NCI-H1694 treated with DMSO at 0.1 percent for 48 hours (cell line): ENCODE data around the gene NAIF1.
"Not testable (repeated sequence)": the region's sequence is repeated elsewhere in the genome, so short reads cannot be mapped to it uniquely, and the experiment has no call there.

Source experiments
- DNase-seq: peaks from one replicate; lab custom pipeline; 2025; lab: John Stamatoyannopoulos, UW

Gene NAIF1

GRCh38 chr9:128026773-128027541, 40.2 kb downstream of the NAIF1 start:
- DNase-seq = no peak

GRCh38 chr9:128026255-128026772, 40.8 kb downstream of the NAIF1 start:
- no peak for DNase-seq

DNA sequence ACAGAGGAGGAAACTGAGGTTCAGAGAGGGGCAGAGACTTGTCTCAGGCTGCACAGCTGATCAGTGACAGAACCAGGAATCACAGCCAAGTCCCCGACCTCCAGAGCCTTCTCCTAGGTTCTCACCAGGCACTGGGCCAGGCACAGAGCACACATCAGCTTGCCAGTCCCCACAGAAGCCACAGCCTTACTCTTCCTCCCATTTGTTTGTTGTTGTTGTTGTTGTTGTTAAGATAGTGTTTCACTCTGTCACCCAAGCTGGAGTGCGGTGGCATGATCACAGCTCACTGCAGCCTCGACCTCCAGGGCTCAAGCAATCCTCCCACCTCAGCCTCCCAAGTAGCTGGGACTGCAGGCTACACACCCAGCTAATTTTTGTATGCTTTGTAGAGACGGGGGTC, 41.4 kb downstream of the NAIF1 start:
- DNase-seq = no peak

DNA sequence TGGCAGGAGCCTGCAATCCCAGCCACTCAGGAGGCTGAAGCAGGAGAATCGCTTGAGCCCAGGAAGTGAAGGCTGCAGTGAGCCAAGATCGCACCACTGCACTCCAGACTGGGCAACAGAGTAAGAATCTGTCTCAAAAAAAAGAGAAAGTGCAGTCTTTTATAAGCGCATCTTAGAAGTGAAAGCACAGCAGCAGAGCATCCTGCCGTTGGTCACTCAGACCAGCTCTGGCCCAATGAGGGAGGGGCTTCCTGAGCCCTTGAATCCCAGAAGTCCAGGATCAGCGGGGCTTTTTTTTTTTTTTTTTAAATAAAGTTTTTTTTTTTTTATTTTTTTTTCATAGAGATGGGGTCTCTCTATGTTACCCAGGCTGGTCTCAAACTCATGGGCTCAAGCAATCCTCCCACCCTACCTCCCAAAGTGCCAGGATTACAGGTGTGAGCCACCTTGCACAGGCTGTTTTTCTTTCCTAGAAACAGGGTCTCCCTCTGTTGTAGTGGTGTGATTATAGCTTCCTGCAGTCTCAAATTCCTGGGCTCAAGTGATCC, 42.3 kb downstream of the NAIF1 start:
- no peak for DNase-seq

DNA sequence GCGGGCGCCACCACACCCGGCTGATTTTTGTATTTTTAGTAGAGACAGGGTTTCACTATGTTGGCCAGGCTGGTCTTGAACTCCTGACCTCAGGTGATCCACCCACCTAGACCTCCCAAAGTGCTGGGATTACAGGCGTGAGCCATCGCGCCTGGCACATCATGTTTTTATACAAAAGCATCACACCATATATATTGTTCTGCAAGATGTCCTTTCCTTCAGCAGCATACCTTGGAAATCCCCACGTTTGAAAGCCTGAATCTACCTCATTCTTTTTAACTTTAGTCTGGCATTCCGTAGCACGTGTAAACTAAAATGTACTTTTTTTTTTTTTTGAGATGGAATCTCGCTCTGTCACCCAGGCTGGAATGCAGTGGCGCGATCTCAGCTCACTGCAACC, 43.4 kb downstream of the NAIF1 start:
- not testable (repeated sequence) for DNase-seq

GRCh38 chr9:128022886-128023285, 44.2 kb downstream of the NAIF1 start:
- no peak for DNase-seq

DNA sequence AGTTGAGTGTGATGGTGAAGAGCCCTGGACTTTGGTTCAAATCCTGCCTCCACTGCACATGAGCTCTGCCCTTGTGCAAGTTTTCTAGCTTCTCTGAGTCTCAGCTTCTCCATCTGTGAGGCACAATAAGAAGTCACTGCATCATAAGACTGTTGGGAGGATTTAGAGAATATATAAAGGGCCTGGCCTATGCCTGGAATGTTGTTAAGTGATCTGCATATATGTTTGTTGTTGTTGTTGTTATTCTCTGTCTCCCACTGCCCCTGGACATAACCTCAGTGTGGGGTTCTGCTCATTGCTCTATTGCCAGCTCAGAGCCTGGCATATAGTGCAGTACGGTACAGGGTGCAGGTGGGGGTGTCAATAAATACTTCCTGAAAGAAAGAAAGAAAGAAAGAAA, 46.0 kb downstream of the NAIF1 start:
- no peak for DNase-seq

DNA sequence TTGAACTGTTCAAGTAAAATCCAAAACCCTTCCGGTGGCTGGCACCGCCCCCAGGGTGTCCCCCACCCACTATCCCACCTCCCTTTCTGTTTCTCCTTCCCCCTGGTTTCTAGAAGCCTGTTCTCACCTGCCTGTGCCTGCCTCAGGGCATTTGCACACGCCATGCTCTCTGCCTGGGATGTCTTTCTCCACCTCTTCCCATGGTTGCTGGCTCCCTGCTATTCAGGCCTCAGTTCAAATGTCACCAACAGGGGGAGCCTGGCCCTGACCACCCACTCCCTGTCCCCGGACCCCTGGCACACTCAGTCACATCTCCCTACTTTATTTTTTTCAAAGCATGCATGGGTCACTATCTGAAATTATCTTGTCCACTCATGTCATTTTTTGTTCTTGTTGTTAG, 46.4 kb downstream of the NAIF1 start:
- DNase-seq = no peak

DNA sequence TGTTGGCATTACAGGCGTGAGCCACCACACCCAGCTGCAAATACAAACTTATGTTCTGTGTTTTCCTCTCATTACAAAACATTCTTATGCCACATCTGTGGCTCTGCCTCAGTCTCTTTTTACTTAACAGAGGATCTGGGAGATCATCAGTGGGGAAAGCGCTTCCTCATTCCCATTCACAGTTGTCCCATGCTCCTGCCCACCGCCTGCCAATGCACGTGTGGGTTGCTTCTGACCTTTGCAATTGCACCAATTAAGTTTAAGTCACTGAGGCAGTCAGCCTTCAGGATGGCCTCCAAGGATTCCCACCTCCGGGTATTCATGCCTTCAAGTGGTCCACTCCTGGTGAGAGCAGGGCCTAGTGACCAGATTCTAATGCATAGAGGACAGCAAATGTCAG, 51.4 kb downstream of the NAIF1 start:
- no peak for DNase-seq
